Endothelial cell of umbilical vein (primary cell): Measurements from ENCODE around the gene LCNL1. TPM values are rescaled to one million over a fixed set of nuclear protein-coding genes. Genes with fewer than 3 reads are reported as not detected.

Experiments used
- BruUV-seq: library from RNA; stranded (reverse); fragments of 400-500 nt; replicated peaks from 2 replicates; lab custom pipeline; 2021; lab: Mats Ljungman, UMichigan
- CTCF ChIA-PET: fragments of 300-600, 350-600 bp; sonication (Branson Sonifier 250); formaldehyde crosslinking; loops from one replicate; lab custom pipeline; 2021; ENCODE audit warnings: antibody characterized with exemption, inconsistent platforms; lab: Charles Lee
- POLR2A ChIA-PET: fragments of 300-600, 350-600 bp; sonication (Branson Sonifier 250); formaldehyde crosslinking; loops from one replicate; lab custom pipeline; 2021; ENCODE audit warnings: antibody characterized with exemption, inconsistent platforms; lab: Charles Lee
- DNase-seq: peaks from one replicate; pipeline ENCODE4 v3.0.0-alpha.2; 2011; ENCODE audit warnings: low read depth, low spot score
- FAIRE-seq: peaks from 2 replicates; lab custom pipeline; 2011; peaks lifted over from hg19 to GRCh38; lab: Jason Lieb, UNC
- H2AFZ ChIP-seq: 2 replicates; pipeline ENCODE4 v1.6.0; 2012; ENCODE audit warnings: low read depth, low read length, control low read depth, inconsistent platforms
- H3K27ac ChIP-seq: 2 replicates; pipeline ENCODE4 v1.5.1; 2011; ENCODE audit warnings: low read depth, mild to moderate bottlenecking, control low read depth, low read length, moderate library complexity; ENCODE audit not compliant: insufficient read depth
- H3K27me3 ChIP-seq, 2 experiments: 2 replicates each; pipeline versions ENCODE4 v1.6.0 to v1.6.1; 2011; ENCODE audit warnings: low read length in 2 of 2, mixed read lengths in 1 of 2; ENCODE audit not compliant: control insufficient read depth in 2 of 2, insufficient read depth in 2 of 2
- H3K36me3 ChIP-seq, 2 experiments: 2 replicates in 1 of 2; 3 replicates in 1 of 2; pipeline ENCODE4 v1.5.1; 2011; ENCODE audit warnings: low read length in 2 of 2, mild to moderate bottlenecking in 1 of 2, moderate library complexity in 1 of 2; ENCODE audit not compliant: control insufficient read depth in 2 of 2, insufficient read depth in 2 of 2; ENCODE audit errors: extremely low read depth in 1 of 2
- H3K4me1 ChIP-seq: 3 replicates; pipeline ENCODE4 v1.5.1; 2011; ENCODE audit warnings: mild to moderate bottlenecking, low read length; ENCODE audit not compliant: control insufficient read depth, insufficient read depth; ENCODE audit errors: extremely low read depth
- H3K4me2 ChIP-seq: 2 replicates; pipeline ENCODE4 v1.6.1; 2011; ENCODE audit warnings: low read length, control low read depth, mixed read lengths; ENCODE audit not compliant: insufficient read depth
- H3K4me3 ChIP-seq, 3 experiments: fragments of 200-600 bp in 1 of 3; sonication (generic), shearing (Covaris generic) in 1 of 3; replicated peaks in 1 of 3; 2 replicates each; pipeline ENCODE4 v1.5.1; 2011 to 2016; ENCODE audit warnings: control low read depth in 3 of 3, low read length in 3 of 3, mild to moderate bottlenecking in 2 of 3, inconsistent platforms in 1 of 3, low read depth in 1 of 3, moderate library complexity in 1 of 3; ENCODE audit not compliant: insufficient read depth in 1 of 3
- H3K79me2 ChIP-seq: 2 replicates; pipeline ENCODE4 v1.6.0; 2012; ENCODE audit warnings: low read length, inconsistent platforms; ENCODE audit not compliant: control insufficient read depth, insufficient read depth
- H3K9ac ChIP-seq: replicated peaks from 2 replicates; pipeline ENCODE3; 2011; ENCODE audit warnings: low read length, control low read depth; ENCODE audit not compliant: insufficient read depth; ENCODE audit errors: extremely low read depth
- H3K9me1 ChIP-seq: replicated peaks from 3 replicates; pipeline ENCODE4 v1.6.0; 2011; ENCODE audit warnings: mild to moderate bottlenecking, low read length; ENCODE audit not compliant: control insufficient read depth, insufficient read depth; ENCODE audit errors: extremely low read depth
- H3K9me3 ChIP-seq: replicated peaks from 2 replicates; pipeline ENCODE4 v1.5.1; 2012; ENCODE audit warnings: low read length, inconsistent platforms; ENCODE audit not compliant: control insufficient read depth, insufficient read depth
- H4K20me1 ChIP-seq: replicated peaks from 2 replicates; pipeline ENCODE3; 2011; ENCODE audit warnings: mild to moderate bottlenecking, low read length; ENCODE audit not compliant: control insufficient read depth, insufficient read depth; ENCODE audit errors: extremely low read depth
- CTCF ChIP-seq, 2 donors: IDR thresholded peaks; 1 replicate in 1 of 2; 2 replicates in 1 of 2; pipeline ENCODE4 v1.5.1; 2011; ENCODE audit warnings: low read length in 2 of 2, mild to moderate bottlenecking in 2 of 2, moderate library complexity in 2 of 2, control low read depth in 1 of 2, inconsistent platforms in 1 of 2, low read depth in 1 of 2; ENCODE audit not compliant: insufficient read depth in 1 of 2; ENCODE audit errors: extremely low read depth in 1 of 2
- EZH2 ChIP-seq: IDR thresholded peaks from 2 replicates; pipeline ENCODE4 v1.6.1; 2012; ENCODE audit warnings: borderline replicate concordance, low read depth, mild to moderate bottlenecking, moderate library complexity, low read length, inconsistent platforms; ENCODE audit not compliant: severe bottlenecking
- FOS ChIP-seq: IDR thresholded peaks from 2 replicates; pipeline ENCODE4 v1.6.1; 2011; ENCODE audit warnings: mild to moderate bottlenecking, low read length, moderate library complexity, borderline replicate concordance; ENCODE audit not compliant: insufficient read depth
- GATA2 ChIP-seq: IDR thresholded peaks from 2 replicates; pipeline ENCODE4 v1.7.0; 2011; ENCODE audit warnings: low read depth, mild to moderate bottlenecking, moderate library complexity, mixed read lengths, low read length; ENCODE audit not compliant: insufficient read length, insufficient read depth
- JUN ChIP-seq: IDR thresholded peaks from 2 replicates; pipeline ENCODE4 v1.6.1; 2011; ENCODE audit warnings: borderline replicate concordance, low read depth; ENCODE audit not compliant: insufficient read length, insufficient read depth
- MYC ChIP-seq: IDR thresholded peaks from one replicate; pipeline ENCODE4 v1.6.1; 2011; ENCODE audit warnings: mild to moderate bottlenecking, low read depth, low read length
- POLR2A ChIP-seq: IDR thresholded peaks from 2 replicates; pipeline ENCODE4 v1.6.1; 2012; ENCODE audit warnings: low read depth, mild to moderate bottlenecking, control low read depth, low read length
- dilution Hi-C: fragments of 300-500 bp; cut with MboI; formaldehyde crosslinking; loops from one replicate; pipeline ENCODE4 v1.15.0; 2019; ENCODE audit warnings: low sequenced_read_pairs; ENCODE audit not compliant: extremely low pct_ligation_motif_present
- intact Hi-C: fragments of 100-400 bp; cut with micrococcal nuclease; formaldehyde crosslinking; loops from one replicate; pipeline ENCODE4 v1.10.0; 2022
- polyA plus RNA-seq, 4 experiments: library from polyadenylated mRNA; depleted of rRNA in 3 of 4; stranded (reverse) in 3 of 4; unstranded in 1 of 4; fragments of >200 nt; gene quantifications; 2 replicates each; pipeline versions ENCODE4 v1.2.1 to v1.2.3, GENCODE V29; 2011 to 2012; ENCODE audit warnings: missing spikeins in 1 of 4
- total RNA-seq: library from RNA; stranded (reverse); gene quantifications from 2 replicates; pipeline ENCODE4 v1.2.3, GENCODE V29; 2021

Gene LCNL1
- total and polyA plus RNA-seq, 2 donors (not counting 3 experiments of a cell fraction or from before 2014, with no cell fraction given), result not detected

- intact Hi-C loops, result no loop called here
- CTCF ChIA-PET, result interaction anchor here (1.4 to 1.8 kb wide), 3 partner anchors 8 to 23 kb away, joined by 3 to 17 read pairs (median 4); no protein-coding TSS in a partner anchor
- Histone ChIP-seq H3K4me1 (no peaks in the 10 kb centered on the region), H3K4me3 (no peak overlapping the region), H4K20me1 (no peaks in the 10 kb centered on the region), H3K79me2 (no peaks in the 10 kb centered on the region), H3K4me2 (no peak overlapping the region), H3K9me3 (no peaks in the 10 kb centered on the region), H3K27me3 (no peaks in the 10 kb centered on the region), H3K36me3 (no peaks in the 10 kb centered on the region), H3K9ac (no peak overlapping the region), H3K27ac (no peak overlapping the region), H3K9me1 (no peaks in the 10 kb centered on the region), H2AFZ (no peak overlapping the region)
- FAIRE-seq, result no peak
- no peak for DNase-seq
- BruUV-seq, result no TSS peak
- dilution Hi-C loops, result no loop called here
- POLR2A ChIA-PET, result no interaction called here
- TF ChIP-seq POLR2A (no peak), MYC (no peak), JUN (no peak), GATA2 (no peak), EZH2 (no peak), FOS (no peak), CTCF (IDR thresholded peaks at IDR 0.05; ENCODE audit: extremely low read depth in 1 of 2, insufficient read depth in 1 of 2, low read depth in 1 of 2, low read length in 2 of 2) (no peak)
Observed at GRCh38 chr9:137020771-137021567, 38.2 kb downstream of the LCNL1 start.
